Esophagus muscularis mucosa (tissue), 4 donors: ENCODE results near the gene MRPL18. TPM values are rescaled to one million over a fixed set of nuclear protein-coding genes. Genes with fewer than 3 reads are reported as not detected.

Source experiments
- DNase-seq: peaks from one replicate; pipeline ENCODE4 v3.0.0-alpha.2; 2017; ENCODE audit errors: extremely low spot score
- H3K27ac ChIP-seq, 4 donors: fragments of 200-600 bp; sonication (generic); replicated peaks in 1 of 4; 1 replicate in 3 of 4; 2 replicates in 1 of 4; pipeline ENCODE4 v1.5.1; 2016 to 2019; ENCODE audit warnings: mild to moderate bottlenecking in 1 of 4
- H3K27me3 ChIP-seq, 4 donors: fragments of 200-600 bp; sonication (generic); one replicate each; pipeline versions ENCODE4 v1.5.1 to v1.6.0; 2016 to 2019
- H3K36me3 ChIP-seq, 4 donors: fragments of 200-600 bp; sonication (generic); one replicate each; pipeline ENCODE4 v1.5.1; 2016 to 2019
- H3K4me1 ChIP-seq, 4 donors: fragments of 200-600 bp; sonication (generic); one replicate each; pipeline ENCODE4 v1.5.1; 2016 to 2019
- H3K4me3 ChIP-seq, 4 donors: fragments of 200-600 bp; sonication (generic); 1 replicate in 2 of 4; 2 replicates in 2 of 4; pipeline ENCODE4 v1.5.1; 2016 to 2019; ENCODE audit warnings: mild to moderate bottlenecking in 4 of 4, moderate library complexity in 1 of 4
- H3K9me3 ChIP-seq, 4 donors: fragments of 200-600 bp; sonication (generic); 1 replicate in 3 of 4; 2 replicates in 1 of 4; pipeline ENCODE4 v1.5.1; 2016 to 2019
- CTCF ChIP-seq, 3 experiments: fragments of 200-600 bp in 2 of 3; fragments of 450-650 bp in 1 of 3; sonication (generic) in 2 of 3; IDR thresholded peaks; one replicate each; pipeline ENCODE4 v1.5.1; 2017 to 2019; ENCODE audit warnings: antibody characterized with exemption in 3 of 3, mild to moderate bottlenecking in 2 of 3, moderate library complexity in 1 of 3
- EP300 ChIP-seq: sonication (generic); formaldehyde crosslinking; IDR thresholded peaks from one replicate; pipeline ENCODE4 v1.6.1; 2017; ENCODE audit warnings: antibody characterized with exemption
- POLR2A ChIP-seq: fragments of 450-650 bp; IDR thresholded peaks from one replicate; pipeline ENCODE4 v1.6.1; 2017; ENCODE audit warnings: antibody characterized with exemption, moderate library complexity, mild to moderate bottlenecking, low read depth
- POLR2AphosphoS5 ChIP-seq, 2 donors: sonication (generic); formaldehyde crosslinking; IDR thresholded peaks; one replicate each; pipeline ENCODE4 v1.6.1; 2017; ENCODE audit warnings: antibody characterized with exemption in 2 of 2
- WGBS: methylation state at CpG from one replicate; pipeline ENCODE4 v1.1.5; 2018; 5-methylcytosine and 5-hydroxymethylcytosine counted together
- intact Hi-C: fragments of 100-400 bp; cut with DNase I; formaldehyde crosslinking; loops from one replicate; pipeline ENCODE4 v1.15.1; 2023
- total RNA-seq, 4 donors: library from RNA; depleted of rRNA; stranded (reverse); fragments of >200 nt; gene quantifications; one replicate each; pipeline versions ENCODE4 v1.1.0 to v1.2.1, GENCODE V29; 2016

The MRPL18 gene
- total RNA-seq, 4 donors from 2014 or later = 63.3 to 92.9 (median 69.2) TPM

- no peaks in the 10 kb centered on the region for H3K9me3 ChIP-seq
- no peak for TF ChIP-seq POLR2AphosphoS5 (IDR thresholded peaks at IDR 0.05)
- 91% methylated on average over 20 of the region's 23 CpGs for WGBS
Measured at GRCh38 chr6:159817951-159818739, 27.9 kb downstream of the MRPL18 start.

GRCh38 chr6:159819098-159819497, 28.8 kb downstream of the MRPL18 start:
- intact Hi-C loops = no loop called here
- no peak overlapping the region for H3K27ac ChIP-seq
- no peak for DNase-seq
- TF ChIP-seq POLR2A (no peak), EP300 (no peak), CTCF (IDR thresholded peaks at IDR 0.05) (no peak), POLR2AphosphoS5 (IDR thresholded peaks at IDR 0.05) (no peak)
- H3K4me1 ChIP-seq = no peaks in the 10 kb centered on the region
- H3K36me3 ChIP-seq = peaks cover 0 to 6% (median 0%) of the 10 kb centered on the region in 4 donors
- H3K4me3 ChIP-seq = no peak overlapping the region
- no peaks in the 10 kb centered on the region for H3K27me3 ChIP-seq
- 87% methylated on average over 12 of the region's 16 CpGs for WGBS
- H3K9me3 ChIP-seq = no peaks in the 10 kb centered on the region

More at GRCh38 chr6:159817951-159818739, 27.9 kb downstream of the MRPL18 start:
- Histone ChIP-seq H3K4me1 (no peaks in the 10 kb centered on the region), H3K36me3 (peaks cover 0 to 13% (median 0%) of the 10 kb centered on the region in 4 donors), H3K27ac (no peak overlapping the region), H3K27me3 (no peaks in the 10 kb centered on the region), H3K4me3 (no peak overlapping the region)
- DNase-seq = no peak
- intact Hi-C loops = no loop called here

GRCh38 chr6:159819932-159820640, 29.8 kb downstream of the MRPL18 start:
- TF ChIP-seq POLR2AphosphoS5 (IDR thresholded peaks at IDR 0.05) = no peak
- TF ChIP-seq POLR2A = no peak
- TF ChIP-seq EP300 = no peak
- no peak for TF ChIP-seq CTCF (IDR thresholded peaks at IDR 0.05)
- no peak overlapping the region for H3K4me3 ChIP-seq
- no peaks in the 10 kb centered on the region for H3K27me3 ChIP-seq
- H3K4me1 ChIP-seq = no peaks in the 10 kb centered on the region
- intact Hi-C loops = no loop called here
- H3K27ac ChIP-seq = no peak overlapping the region
- DNase-seq = no peak
- H3K36me3 ChIP-seq = peaks cover 0 to 4% (median 0%) of the 10 kb centered on the region in 4 donors
- H3K9me3 ChIP-seq = no peaks in the 10 kb centered on the region
- WGBS = 62% methylated on average over 27 of the region's 28 CpGs

GRCh38 chr6:159821122-159821521, 30.9 kb downstream of the MRPL18 start:
- no peaks in the 10 kb centered on the region for H3K9me3 ChIP-seq
- peaks cover 0 to 4% (median 0%) of the 10 kb centered on the region in 4 donors for H3K36me3 ChIP-seq
- TF ChIP-seq POLR2AphosphoS5 (IDR thresholded peaks at IDR 0.05) (no peak), CTCF (IDR thresholded peaks at IDR 0.05) (no peak), POLR2A (no peak), EP300 (no peak)
- no peak for DNase-seq
- H3K27me3 ChIP-seq = no peaks in the 10 kb centered on the region
- H3K4me3 ChIP-seq = no peak overlapping the region
- H3K27ac ChIP-seq = no peak overlapping the region
- no peaks in the 10 kb centered on the region for H3K4me1 ChIP-seq
- 78% methylated on average over 10 of the region's 11 CpGs for WGBS
- intact Hi-C loops = no loop called here

GRCh38 chr6:159821726-159822125, 31.5 kb downstream of the MRPL18 start:
- no peak for DNase-seq
- 89% methylated on average over 7 of the region's 10 CpGs for WGBS
- Histone ChIP-seq H3K4me3 (no peak overlapping the region), H3K9me3 (no peaks in the 10 kb centered on the region), H3K4me1 (no peaks in the 10 kb centered on the region), H3K36me3 (peaks cover 0 to 4% (median 0%) of the 10 kb centered on the region in 4 donors), H3K27ac (no peak overlapping the region), H3K27me3 (no peaks in the 10 kb centered on the region)
- TF ChIP-seq EP300 (no peak), POLR2A (no peak), POLR2AphosphoS5 (IDR thresholded peaks at IDR 0.05) (no peak), CTCF (IDR thresholded peaks at IDR 0.05) (no peak)
- intact Hi-C loops = no loop called here
